HG03108 (cell line): Measurements from ENCODE around the gene SH3PXD2B.

Source experiments
- ATAC-seq: cut with Tn5 transposase; IDR thresholded peaks from one replicate; pipeline ENCODE4 v1.9.1; 2021; ENCODE audit warnings: moderate library complexity; ENCODE audit not compliant: unreplicated experiment

The SH3PXD2B gene

DNA sequence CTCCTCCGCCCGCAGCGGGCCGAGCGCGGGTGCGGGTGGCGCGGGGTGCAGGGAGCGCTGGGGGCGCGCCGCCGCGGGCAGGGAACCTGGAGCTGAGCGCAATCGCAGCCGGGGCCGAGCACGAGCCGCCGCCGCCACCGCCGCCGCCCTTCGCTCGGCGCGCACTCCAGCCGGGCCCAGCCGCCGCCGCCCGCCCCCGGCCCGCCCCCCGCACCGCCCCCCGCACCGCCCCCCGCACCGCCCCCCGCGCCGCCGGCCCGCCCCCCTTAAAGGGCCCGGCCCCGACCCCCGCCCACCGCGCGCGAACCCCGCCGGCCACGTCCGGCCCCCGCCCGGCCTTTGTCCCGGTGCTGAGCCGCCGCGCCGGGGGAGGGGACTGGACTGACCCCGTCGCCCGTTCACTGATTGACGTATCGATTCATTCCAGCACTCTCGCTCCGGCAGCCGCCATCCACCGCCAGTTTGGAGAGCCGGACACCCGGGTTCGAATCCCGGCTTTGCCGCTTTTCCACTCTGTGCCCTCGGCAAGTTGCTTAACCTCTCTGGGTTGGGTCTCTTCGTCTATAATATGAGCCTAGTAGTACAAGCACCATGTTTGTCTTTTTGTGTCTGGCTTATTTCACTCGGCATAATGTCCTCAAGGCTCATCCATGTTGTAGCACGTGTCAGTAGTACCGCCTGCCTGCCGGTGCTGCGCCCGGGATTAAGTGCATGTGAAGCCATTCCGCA is at the start of gene SH3PXD2B:
Gene SH3PXD2B (minus strand): TSS at position 168 of the 729 bp plus-strand sequence. CDS start 173 bp downstream, outside the sequence.
- no peak for ATAC-seq

DNA sequence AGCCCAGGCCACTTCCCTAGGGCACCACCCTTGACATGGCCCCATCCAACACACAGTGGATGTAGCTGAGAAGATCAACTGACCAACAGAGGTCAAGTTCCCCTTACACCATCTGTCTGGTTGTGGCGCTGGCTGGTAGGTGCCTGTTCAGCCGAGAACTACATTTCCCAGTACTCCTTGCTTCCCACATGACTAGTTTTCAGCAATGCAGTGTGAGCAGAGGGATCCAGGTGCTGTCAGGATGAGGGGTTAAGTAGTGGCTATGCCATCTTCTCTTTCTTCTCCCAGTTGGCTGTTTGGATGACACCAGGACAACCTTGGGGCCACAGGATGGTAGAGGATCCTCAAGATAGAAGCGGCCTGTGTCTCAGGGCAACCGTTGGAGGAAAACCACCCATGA is 48.6 kb upstream of the SH3PXD2B start:
- ATAC-seq = no peak

DNA sequence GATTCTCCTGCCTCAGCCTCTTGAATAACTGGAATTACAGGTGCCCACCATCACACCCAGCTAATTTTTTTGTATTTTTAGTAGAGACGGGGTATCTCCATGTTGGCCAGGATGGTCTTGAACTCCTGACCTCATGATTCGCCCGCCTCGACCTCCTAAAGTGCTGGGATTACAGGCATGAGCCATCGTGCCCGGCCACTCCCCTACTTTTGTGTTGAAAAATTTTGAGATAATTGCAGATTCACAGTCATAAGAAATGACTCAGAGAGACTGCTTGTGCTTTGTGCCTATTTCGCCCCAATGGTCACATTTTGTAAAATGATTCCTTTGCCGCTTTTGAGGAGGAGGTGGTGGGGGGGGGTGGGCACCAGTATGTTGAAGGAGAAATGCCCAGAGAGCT is 48.1 kb upstream of the SH3PXD2B start:
- no peak for ATAC-seq

DNA sequence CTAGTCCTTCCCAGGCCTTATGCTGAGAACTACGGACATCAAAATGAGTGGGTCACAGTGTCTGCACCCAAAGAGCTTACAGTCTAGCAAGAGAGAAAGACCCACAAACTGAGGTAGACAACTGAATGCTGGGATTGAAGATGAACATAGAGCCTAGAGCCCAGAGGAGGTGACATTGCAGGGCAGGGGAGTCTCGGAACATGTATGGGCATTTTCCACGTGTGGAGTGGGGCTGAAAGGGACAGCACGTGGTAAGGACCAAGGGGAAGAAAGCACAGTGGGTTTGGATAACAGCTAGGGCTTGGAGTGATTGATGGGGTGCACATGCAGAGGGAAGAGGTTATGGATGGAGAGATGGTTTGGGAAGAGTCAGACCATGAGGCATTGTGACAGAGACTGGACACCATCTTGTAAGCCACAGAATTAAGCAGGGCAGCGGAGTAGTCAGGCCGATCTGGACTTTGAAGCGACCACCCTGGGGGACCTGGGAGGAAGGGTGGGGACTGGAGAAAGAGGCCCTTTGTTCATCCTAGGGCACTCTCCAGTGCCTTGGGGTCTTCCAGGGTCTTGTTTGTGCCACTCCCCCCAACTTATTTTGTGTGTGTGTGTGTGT is 47.5 kb upstream of the SH3PXD2B start:
- ATAC-seq = no peak

DNA sequence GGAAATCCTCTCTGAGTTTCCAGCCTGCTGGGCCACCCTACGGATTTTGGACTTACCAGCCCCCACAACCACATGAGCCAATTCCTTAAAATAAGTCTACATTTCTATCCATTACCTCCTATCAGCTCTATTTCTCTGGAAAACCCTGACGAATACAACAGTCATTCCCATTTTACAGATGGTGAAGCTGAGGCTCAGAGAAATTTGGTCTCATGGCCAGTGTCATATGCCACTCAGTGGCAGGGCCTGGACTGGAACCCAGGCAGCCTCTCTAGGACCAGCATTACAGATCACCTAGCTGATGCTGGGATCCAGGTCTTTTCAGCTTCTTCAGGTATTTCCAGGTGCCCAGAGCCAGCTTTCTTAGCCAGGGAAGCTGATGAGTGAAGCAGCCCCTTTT is 45.0 kb upstream of the SH3PXD2B start:
- ATAC-seq = no peak

DNA sequence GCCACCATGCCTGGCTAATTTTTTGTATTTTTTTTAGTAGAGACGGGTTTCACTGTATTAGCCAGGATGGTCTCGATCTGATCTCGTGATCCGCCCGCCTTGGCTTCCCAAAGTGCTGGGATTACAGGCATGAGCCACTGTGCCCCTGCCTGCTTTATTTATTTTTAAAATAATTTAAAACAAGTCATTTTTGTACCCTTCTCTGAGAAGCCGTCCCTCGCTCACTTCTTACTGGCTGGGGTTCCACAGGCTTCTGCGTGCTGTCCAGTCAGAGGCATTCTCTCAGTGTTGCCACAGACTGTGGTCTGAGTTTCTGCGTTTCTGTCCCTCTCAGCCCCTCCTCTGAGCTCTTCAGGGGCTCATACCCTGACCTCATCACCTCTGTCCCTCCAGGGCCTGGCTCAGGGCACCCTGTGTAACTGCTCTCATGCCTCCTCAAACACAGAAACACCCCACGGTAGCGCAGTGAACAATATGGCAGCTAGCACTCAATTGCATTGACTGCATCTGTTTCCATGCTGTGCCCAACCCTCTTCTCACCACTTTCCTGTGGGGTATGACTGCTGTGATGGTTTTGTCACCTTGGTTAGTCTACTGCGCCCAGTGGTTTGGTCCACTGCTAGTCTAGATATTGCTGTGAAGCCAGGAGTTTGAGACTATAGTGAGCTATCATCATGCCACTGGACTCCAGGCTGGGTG is 44.3 kb upstream of the SH3PXD2B start:
- no peak for ATAC-seq

DNA sequence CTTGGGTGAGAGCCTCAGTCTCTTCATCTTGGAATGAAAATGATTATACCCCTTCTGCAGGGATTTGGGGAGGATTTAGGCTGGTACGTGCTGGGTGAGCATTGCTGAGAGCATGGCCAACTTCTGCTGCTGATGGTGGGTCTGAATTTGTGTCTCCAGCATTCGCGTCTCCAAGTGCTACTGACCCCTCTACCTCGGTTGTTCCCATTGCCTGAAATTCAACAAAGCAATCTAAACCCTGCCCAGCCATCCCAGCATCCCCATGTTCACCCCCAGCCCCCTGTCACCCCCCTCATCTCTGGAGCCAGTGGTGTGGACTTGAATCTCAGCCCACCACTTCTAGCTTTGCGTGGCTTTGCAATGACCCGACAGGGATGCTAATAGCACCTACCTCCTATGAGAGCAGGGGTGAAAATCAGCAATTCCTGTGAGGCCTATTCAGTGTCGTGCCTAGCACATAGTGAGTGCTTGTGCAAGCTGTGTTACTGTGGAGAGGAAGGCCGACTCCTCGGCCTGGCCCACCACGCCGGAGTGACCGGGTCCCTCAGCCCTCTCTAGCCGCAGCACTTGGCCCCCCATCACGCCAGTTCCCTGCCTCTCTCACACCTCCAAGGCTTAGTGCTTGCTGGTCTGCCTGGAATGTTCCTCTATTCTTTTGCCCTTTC is 43.4 kb upstream of the SH3PXD2B start:
- no peak for ATAC-seq

DNA sequence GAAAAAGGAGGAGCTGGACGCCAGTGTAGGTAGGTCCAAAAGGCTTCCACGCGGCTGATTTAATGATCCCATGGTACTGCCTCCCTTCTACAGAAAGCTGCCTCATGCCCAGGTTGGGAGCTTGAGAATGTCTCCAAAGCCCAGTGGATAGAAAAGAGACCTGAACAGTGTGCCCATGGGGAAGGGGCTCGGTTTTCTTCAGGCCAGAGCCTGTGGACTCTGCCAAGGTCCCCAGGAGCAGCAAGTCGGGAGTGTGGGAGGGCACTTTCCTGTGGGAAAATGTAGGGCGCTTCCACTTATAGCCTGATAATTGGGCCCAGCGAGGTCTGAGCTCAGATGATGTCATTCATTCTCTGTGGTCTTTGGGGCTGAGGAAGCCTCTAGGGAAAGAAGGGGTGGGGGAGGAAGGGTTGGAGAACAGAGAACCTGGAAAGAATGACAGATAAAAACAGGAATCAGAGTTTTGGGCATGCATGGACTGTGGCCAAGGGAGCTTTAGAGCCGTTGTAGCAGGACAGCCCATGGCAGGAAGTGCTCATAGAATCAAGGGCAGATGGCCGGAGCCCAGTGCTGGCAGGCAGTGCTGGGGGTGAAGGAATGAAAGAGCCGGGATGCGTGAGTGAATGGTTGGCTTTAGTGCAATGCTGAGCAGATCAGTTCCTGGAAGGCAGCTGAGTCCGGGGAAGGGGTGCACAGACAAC is 42.5 kb upstream of the SH3PXD2B start:
- no peak for ATAC-seq

DNA sequence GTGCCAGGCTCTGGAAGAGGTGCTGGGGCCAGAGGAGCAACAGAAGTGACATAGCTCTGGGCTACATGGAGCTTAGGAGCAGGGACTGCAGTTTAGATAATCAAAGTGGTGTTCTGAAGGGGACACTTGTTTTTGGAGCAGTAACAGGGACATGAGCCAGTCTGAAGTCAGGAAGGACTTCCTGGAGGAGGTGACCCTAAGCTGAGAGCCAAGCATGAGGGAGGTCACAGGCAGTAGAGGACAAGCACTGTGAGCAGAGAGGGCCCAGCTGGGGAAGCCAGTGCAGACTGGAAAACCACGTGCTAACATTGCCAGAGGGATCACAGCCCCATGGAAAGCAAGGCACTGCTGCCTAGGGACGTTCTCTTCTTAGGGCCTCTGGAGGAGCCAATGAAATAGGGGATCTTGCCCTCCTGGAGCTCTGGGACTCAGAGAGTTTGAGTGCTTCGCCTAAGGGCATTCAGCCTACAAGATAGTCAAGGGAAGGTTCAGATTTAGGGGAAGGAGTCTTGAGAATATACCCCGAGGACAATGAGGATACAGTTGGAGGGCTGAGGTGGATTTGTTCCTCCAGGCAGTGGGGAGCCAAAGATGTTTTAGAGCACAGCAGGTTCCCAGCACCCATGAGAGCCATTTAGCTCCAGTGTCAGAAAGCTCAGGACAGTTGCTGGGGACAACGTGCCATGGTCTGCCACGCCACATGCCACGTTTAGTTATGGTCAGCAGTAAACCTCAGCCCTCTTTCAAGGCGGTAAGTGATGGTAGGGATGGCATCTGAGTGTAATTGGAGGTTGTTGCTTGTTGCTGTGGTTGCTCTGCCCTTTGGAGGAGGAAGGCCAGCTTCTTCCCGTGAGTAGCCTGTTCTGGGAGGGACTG is 40.5 kb upstream of the SH3PXD2B start:
- no peak for ATAC-seq

DNA sequence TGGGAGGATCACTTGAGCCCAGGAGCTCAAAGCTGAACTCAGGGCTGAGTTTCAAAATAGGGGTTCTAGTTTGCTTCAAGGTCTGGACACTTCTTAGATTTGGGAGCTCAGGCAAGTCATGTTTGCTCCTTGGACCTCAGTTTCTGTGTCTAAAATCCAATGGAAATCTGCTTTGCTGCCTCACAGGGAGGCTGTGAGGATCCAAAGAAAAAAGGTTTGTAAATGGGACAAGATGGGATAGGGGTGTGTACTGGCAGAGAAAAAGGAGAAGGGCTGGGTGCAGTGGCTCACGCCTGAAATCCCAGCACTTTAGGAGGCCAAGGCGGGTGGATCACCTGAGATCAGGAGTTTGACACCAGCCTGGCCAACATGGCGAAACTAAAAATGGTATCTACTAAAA is 39.6 kb upstream of the SH3PXD2B start:
- ATAC-seq = no peak

DNA sequence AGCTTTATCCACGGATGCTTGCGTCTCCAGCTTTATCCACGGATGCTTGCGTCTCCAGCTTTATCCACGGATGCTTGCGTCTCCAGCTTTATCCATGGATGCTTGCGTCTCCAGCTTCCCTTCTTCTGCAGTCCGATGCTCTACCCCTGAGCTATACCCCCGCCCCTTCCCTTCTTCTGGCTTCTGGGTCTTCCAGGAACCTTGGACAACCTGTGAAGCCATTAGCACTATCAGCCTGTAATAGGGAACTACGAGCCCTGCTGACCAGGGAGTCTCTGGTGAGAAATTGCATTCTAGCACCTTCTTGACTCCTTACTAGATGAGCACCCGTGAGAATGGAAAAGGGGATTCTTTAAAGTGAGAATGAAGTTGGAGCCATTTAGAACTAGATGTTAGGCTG is 39.1 kb upstream of the SH3PXD2B start:
- ATAC-seq = no peak

DNA sequence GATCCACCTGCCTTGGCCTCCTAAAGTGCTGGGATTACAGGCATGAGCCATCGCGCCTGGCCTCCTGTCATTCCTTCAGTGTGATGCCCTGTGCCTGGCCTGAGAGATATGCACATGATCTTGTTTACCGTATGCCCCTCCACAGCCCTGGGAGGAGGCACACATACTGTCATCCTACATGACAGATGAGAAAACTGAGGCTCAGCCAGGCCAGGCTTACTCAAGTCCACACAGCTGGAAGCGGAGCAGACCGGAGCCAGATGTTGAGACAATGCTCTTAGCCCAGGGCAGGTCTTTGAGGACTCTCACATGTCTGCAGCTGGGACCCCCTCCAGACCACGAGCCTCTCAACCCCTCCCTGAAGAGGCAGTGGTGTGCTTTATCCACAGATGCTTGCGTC is 38.7 kb upstream of the SH3PXD2B start:
- ATAC-seq = no peak

DNA sequence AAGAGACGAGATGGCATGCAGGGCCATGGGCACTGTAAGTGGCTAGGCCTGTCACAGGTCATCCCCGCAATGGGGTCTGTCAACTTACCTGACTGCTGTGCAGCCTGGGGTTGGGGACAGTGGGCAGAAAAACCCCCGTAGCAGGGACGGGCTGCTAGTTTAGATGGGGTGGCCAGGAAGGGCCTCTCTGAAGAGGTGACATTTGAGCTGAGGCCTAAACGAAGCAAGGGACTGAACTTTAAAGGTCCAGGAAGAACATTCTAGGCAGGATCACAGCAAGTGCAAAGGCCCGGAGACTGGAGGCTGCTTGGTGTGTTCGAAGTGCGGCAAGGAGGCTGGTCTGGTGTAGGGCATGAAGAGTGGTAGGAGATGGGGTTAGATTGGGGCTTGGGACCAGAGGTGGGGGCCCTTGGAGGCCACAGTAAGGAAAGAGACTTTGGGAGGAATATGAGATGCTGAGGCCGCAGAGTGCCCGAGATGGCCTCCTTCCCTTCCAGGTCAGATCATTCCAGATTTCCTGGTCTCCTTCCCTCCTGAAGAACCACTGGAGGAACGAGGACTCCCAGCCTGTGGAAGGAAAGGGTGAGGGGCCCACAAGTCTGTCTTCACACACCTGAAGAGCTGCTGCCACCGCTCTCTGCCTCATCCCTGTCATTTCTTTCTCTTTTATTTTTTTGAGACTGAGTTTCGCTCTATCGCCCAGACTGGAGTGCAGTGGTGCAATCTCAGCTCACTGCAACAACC is 37.9 kb upstream of the SH3PXD2B start:
- ATAC-seq = no peak

DNA sequence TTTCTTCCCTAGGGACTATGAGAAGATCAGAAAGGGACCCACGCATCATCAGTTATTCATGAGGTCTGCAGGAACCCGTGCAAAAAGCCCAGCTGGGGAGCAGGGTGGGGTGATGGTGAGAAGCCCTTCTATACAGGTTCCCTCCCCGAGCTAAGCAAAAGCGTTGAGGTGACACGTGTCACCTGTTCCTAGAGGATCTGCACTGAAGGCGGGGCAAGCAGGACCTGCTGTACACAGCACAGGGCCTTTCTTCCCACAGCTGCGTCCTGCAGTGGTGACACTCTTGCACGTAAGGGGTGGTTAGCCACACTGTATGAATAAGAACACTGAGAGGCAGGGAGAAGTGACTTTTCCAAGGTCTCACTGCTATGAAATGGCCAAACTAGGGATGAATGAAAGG is 37.2 kb upstream of the SH3PXD2B start:
- ATAC-seq = no peak

DNA sequence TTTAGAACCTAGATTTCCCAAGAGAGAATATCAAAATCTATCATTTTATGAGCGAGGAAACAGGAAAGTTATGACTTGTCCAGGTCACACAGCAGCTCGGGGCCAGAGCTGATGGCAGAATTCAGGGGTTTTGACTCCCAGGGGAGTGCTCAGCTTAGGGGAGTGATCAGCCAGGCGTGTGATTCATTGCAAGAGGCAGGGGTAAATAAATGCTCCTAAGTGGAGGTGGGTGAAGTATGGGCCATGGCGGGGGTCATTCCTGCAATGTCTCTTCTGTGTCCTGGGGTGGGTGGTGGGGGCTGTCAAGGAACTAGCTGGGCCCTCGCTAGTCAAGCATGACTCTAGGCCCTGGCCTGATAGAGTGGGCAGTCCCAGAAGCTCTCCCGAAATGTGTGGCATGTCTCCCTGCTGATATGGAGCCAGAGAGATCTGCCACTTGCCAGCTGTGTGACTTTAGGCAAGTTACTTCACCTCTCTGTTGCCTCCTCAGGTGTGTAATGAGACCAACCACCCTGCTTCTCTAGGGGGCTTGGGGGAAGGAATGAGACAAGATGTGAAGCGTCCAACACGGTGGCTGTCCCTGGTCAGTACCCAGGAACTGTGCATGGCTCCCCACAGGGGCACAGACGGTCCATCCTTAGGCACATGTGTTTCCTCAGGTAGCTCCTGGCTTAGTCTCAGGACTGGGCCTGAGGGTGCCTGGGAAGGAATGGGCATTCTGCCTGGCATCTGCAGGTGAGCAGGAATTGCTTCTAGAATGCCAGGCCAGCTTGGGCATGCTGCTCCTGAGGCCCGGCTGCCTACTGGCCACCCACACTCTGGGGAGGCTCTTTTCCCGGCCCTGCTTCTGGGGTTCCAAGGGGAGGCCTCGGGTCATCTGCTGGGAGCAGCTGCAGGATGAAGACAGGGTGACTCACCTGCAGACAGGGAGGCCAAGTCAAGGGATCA is 36.5 kb upstream of the SH3PXD2B start:
- ATAC-seq = no peak

DNA sequence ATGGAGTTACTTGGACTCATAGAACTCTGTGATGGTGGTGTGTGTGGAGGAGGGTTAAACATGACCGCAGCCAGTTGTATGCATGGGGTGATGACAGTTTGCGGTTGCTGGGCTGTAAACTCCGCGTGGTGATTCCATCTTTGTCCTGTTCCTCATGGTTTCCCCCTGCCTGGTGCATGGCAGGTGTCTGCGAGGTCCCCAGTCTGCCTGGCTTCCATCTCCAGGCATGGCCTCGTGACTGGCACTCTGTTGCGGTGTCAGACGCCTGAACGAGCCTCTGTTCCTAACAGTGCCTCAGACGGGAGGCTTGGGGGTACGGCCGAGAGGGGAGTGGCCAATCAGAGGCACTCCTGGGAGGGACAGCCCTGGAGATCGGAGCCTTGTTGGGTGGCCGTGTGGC is 33.9 kb upstream of the SH3PXD2B start:
- ATAC-seq = no peak

DNA sequence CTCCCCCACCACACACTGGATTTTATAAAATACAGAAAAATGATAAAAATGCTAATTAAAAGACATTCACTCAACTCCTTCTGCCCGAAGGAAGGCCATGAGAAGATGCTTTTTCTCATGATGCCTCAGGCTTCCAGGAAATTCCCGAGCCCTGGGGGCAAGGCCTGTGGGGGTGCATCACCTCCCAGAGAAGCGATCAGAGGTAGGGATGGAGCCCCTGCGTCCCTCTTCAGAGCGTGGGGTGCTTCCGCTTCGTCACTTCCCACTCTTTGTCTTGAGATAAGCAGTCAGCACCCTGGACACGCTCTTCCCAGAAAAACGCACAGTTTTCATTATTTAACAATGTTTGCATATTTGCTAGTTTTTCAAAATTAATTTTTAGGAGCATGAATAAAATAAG is 33.3 kb upstream of the SH3PXD2B start:
- ATAC-seq = no peak

DNA sequence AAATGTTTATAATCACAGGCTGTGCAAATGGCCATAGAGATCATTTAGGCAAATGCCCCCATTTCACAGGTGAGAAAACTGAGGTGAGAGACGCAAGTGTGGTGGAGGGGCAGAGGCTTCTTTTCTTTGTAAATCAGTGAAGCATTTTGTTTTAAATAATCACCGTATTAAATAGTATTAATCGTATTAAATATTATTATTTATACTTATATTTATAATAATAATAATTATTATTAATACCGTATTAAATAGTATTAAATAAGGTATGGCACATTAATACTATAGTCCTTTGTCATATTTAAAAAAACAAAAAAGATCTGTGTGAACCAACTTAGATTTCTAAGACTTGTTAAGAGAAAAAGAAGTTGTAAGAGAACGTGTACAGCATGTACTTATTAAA is 32.6 kb upstream of the SH3PXD2B start:
- ATAC-seq = no peak
